Pancreas (tissue), 10 donors: ENCODE measurements around the gene TMEM179B. TPM values are rescaled to one million over a fixed set of nuclear protein-coding genes. Genes with fewer than 3 reads are reported as not detected.

ENCODE experiments used
- ATAC-seq, 4 donors: fragments of 200-7000 bp; cut with Tn5 transposase; one replicate each; pipeline versions ENCODE4 v1.8.0 to v1.9.1; 2020; ENCODE audit warnings: mild to moderate bottlenecking in 4 of 4, moderate library complexity in 4 of 4
- DNase-seq, 6 donors: peaks; one replicate each; pipeline ENCODE4 v3.0.0-alpha.2; 2020
- FAIRE-seq: peaks from 2 replicates; lab custom pipeline; 2012; peaks lifted over from hg19 to GRCh38; lab: Jason Lieb, UNC
- H3K27ac ChIP-seq, 4 donors: fragments of 200-600 bp; sonication (generic); 1 replicate in 3 of 4; 2 replicates in 1 of 4; pipeline versions ENCODE4 v1.5.0 to v1.8.0; 2020
- H3K27me3 ChIP-seq, 4 donors: fragments of 200-600 bp; one replicate each; pipeline ENCODE4 v1.8.0; 2021
- H3K36me3 ChIP-seq, 3 donors: fragments of 200-600 bp; sonication (generic) in 1 of 3; one replicate each; pipeline versions ENCODE4 v1.5.0 to v1.8.0; 2020 to 2021
- H3K4me1 ChIP-seq, 3 donors: fragments of 200-600 bp; one replicate each; pipeline ENCODE4 v1.8.0; 2021
- H3K4me3 ChIP-seq, 4 donors: fragments of 200-600 bp; sonication (generic) in 2 of 4; one replicate each; pipeline versions ENCODE4 v1.5.0 to v1.8.0; 2020 to 2021
- H3K9me3 ChIP-seq, 4 donors: fragments of 200-600 bp; one replicate each; pipeline ENCODE4 v1.8.0; 2021
- CTCF ChIP-seq, 4 donors: fragments of 200-600 bp; sonication (generic) in 3 of 4; IDR thresholded peaks; one replicate each; pipeline versions ENCODE4 v1.5.0 to v1.8.0; 2021; ENCODE audit warnings: antibody characterized with exemption in 4 of 4
- WGBS, 2 donors: extraction: QIAGEN DNeasy Blood & Tissue Kit; methylation state at CpG; one replicate each; pipeline ENCODE4 v1.1.7; 2013; 5-methylcytosine and 5-hydroxymethylcytosine counted together
- intact Hi-C, 3 donors: fragments of 100-400 bp; cut with DNase I; formaldehyde crosslinking; loops; one replicate each; pipeline versions ENCODE4 v1.11.1 to v1.14.2; 2022
- polyA plus RNA-seq, 2 donors: library from polyadenylated mRNA; stranded (reverse); fragments of 200-250 nt; gene quantifications; one replicate each; pipeline ENCODE4 v1.2.3, GENCODE V29; 2013
- total RNA-seq, 6 donors: library from RNA; stranded (reverse); fragmentation: NEBNext Ultra II Directional in 4 of 6; extraction: Animal tissue kit (Norgen Biotek cat#: 25700) in 4 of 6; gene quantifications; one replicate each; pipeline versions ENCODE4 v1.2.1 to v1.2.4, GENCODE V29; 2021 to 2023
- donor health status: healthy with polysubstance abuse.
- donor health status: DM: no; HTN: no; CAD: no; lungs with moderate emphysema.
- donor health status: DM: no; HTN: no; CAD: no.
- donor health status: control.
- donor health status: control.
- donor health status: Bipolar disorder and iron deficiency.
- donor health status: DM: yes; HTN: yes; CAD: no.
- donor health status: DM: no; HTN: no; CAD: no.
- donor health status: DM: no; HTN: no; CAD: no.
- donor health status: DM: yes; HTN: yes; CAD: no.

The TMEM179B gene
- total and polyA plus RNA-seq, 8 donors: 14.8 to 59.6 (median 22.6) TPM

- ATAC-seq: peak; percentile 0 to 5 (median 2)
- FAIRE-seq: no peak
- DNase-seq: no peak
- peak overlapping the region; percentile 73 to 94 (median 86) for H3K4me3 ChIP-seq
- H3K27ac ChIP-seq: peak overlapping the region; percentile 55 to 89 (median 73)
- no peak for TF ChIP-seq CTCF (IDR thresholded peaks at IDR 0.05)
- peaks cover 10 to 26% (median 22%) of the 10 kb centered on the region in 3 donors for H3K36me3 ChIP-seq
- intact Hi-C loops: no loop called here
- no peaks in the 10 kb centered on the region for H3K9me3 ChIP-seq
- peaks cover 0 to 19% (median 0%) of the 10 kb centered on the region in 3 donors for H3K4me1 ChIP-seq
- no peaks in the 10 kb centered on the region for H3K27me3 ChIP-seq
- WGBS, 2 donors: 3 to 4% methylated on average over 14 of the region's 14 CpGs
Measured at GRCh38 chr11:62804310-62805075, 17.3 kb downstream of the TMEM179B start.

GRCh38 chr11:62805076-62805892 lies 18.1 kb downstream of the TMEM179B start, which contains the start of gene NXF1:
Gene NXF1, minus strand, starts transcription at chr11:62805440. Its CDS starts 84 bp downstream, at chr11:62805356.
- WGBS, 2 donors: 0 to 1% methylated on average over 64 to 77 of the region's 77 CpGs
- intact Hi-C loops: no loop called here
- Histone ChIP-seq H3K36me3 (peaks cover 5 to 19% (median 16%) of the 10 kb centered on the region in 3 donors), H3K27me3 (no peaks in the 10 kb centered on the region), H3K4me1 (peaks cover 0 to 19% (median 0%) of the 10 kb centered on the region in 3 donors), H3K9me3 (no peaks in the 10 kb centered on the region), H3K27ac (peak within 1 kb of the TSS; percentile 55 to 89 (median 73)), H3K4me3 (peak within 1 kb of the TSS; percentile 73 to 94 (median 86))
- FAIRE-seq: no peak
- peak; percentile 94 to 98 (median 96) for ATAC-seq
- DNase-seq: peak; percentile 91 to 100 (median 97)
- TF ChIP-seq CTCF (IDR thresholded peaks at IDR 0.05): no peak

- H3K27ac ChIP-seq: peak overlapping the region in 3 of 4 donors; percentile 38 to 89 (median 51)
- intact Hi-C loops: no loop called here
Measured at GRCh38 chr11:62805961-62806441, 18.8 kb downstream of the TMEM179B start.

GRCh38 chr11:62806611-62807121 lies 19.5 kb downstream of the TMEM179B start:
- FAIRE-seq (no peak), ATAC-seq (peak in 1 of 4 donors; percentile 18), DNase-seq (peak in 1 of 6 donors; percentile 15)
- H3K4me3 ChIP-seq: no peak overlapping the region
- H3K27ac ChIP-seq: peak overlapping the region in 1 of 4 donors; percentile 51
- peaks cover 0 to 19% (median 0%) of the 10 kb centered on the region in 3 donors for H3K4me1 ChIP-seq
- H3K27me3 ChIP-seq: no peaks in the 10 kb centered on the region
- peaks cover 0 to 6% (median 5%) of the 10 kb centered on the region in 3 donors for H3K36me3 ChIP-seq
- intact Hi-C loops: no loop called here
- no peaks in the 10 kb centered on the region for H3K9me3 ChIP-seq
- 64 to 69% methylated on average over 5 of the region's 5 CpGs for WGBS, 2 donors
- TF ChIP-seq CTCF (IDR thresholded peaks at IDR 0.05): no peak

More at GRCh38 chr11:62805961-62806441, 18.8 kb downstream of the TMEM179B start:
- 17 to 19% methylated on average over 12 of the region's 12 CpGs for WGBS, 2 donors
- Histone ChIP-seq H3K4me3 (peak overlapping the region; percentile 73 to 94 (median 86)), H3K27me3 (no peaks in the 10 kb centered on the region), H3K9me3 (no peaks in the 10 kb centered on the region), H3K36me3 (peaks cover under 1 to 12% (median 11%) of the 10 kb centered on the region in 3 donors), H3K4me1 (peaks cover 0 to 19% (median 0%) of the 10 kb centered on the region in 3 donors)
- ATAC-seq: peak in 3 of 4 donors; percentile 0 to 4 (median 1)
- no peak for TF ChIP-seq CTCF (IDR thresholded peaks at IDR 0.05)
- no peak for FAIRE-seq
- peak in 2 of 6 donors; percentile 11 to 19 for DNase-seq
